Heart left ventricle (tissue), 16 donors: ENCODE measurements around the gene PDE9A. TPM values are rescaled to one million over a fixed set of nuclear protein-coding genes. Genes with fewer than 3 reads are reported as not detected.

Experiments used
- ATAC-seq, 4 donors: fragments of 200-7000 bp; cut with Tn5 transposase; one replicate each; pipeline ENCODE4 v1.9.1; 2020 to 2022; ENCODE audit warnings: moderate library complexity in 4 of 4, mild to moderate bottlenecking in 3 of 4, moderate number of reproducible peaks in 1 of 4
- DNase-seq, 5 donors: peaks; one replicate each; pipeline ENCODE4 v3.0.0-alpha.2; 2020
- H3K27ac ChIP-seq, 12 donors: fragments of 200-600 bp; sonication (generic) in 4 of 12; one replicate each; pipeline versions ENCODE4 v1.5.0 to v1.8.0; 2016 to 2022; ENCODE audit warnings: mild to moderate bottlenecking in 2 of 12
- H3K27me3 ChIP-seq, 9 donors: fragments of 200-600 bp; sonication (generic) in 2 of 9; one replicate each; pipeline versions ENCODE4 v1.5.1 to v1.8.0; 2016 to 2022; ENCODE audit warnings: mild to moderate bottlenecking in 3 of 9
- H3K36me3 ChIP-seq, 9 donors: fragments of 200-600 bp; sonication (generic) in 2 of 9; one replicate each; pipeline versions ENCODE4 v1.5.0 to v1.8.0; 2018 to 2022; ENCODE audit warnings: mild to moderate bottlenecking in 2 of 9
- H3K4me1 ChIP-seq, 12 donors: fragments of 200-600 bp; sonication (generic) in 4 of 12; one replicate each; pipeline versions ENCODE4 v1.5.0 to v1.8.0; 2016 to 2022; ENCODE audit warnings: mild to moderate bottlenecking in 3 of 12
- H3K4me3 ChIP-seq, 12 donors: fragments of 200-600 bp; sonication (generic) in 4 of 12; one replicate each; pipeline versions ENCODE4 v1.5.0 to v1.8.0; 2017 to 2022; ENCODE audit warnings: mild to moderate bottlenecking in 9 of 12, moderate library complexity in 4 of 12
- H3K9me3 ChIP-seq, 12 donors: fragments of 200-600 bp; sonication (generic) in 4 of 12; one replicate each; pipeline versions ENCODE4 v1.5.0 to v1.8.0; 2016 to 2022; ENCODE audit warnings: mild to moderate bottlenecking in 1 of 12
- CTCF ChIP-seq, 12 donors: fragments of 200-600 bp; sonication (generic) in 4 of 12; IDR thresholded peaks; one replicate each; pipeline versions ENCODE4 v1.5.0 to v1.8.0; 2018 to 2022; ENCODE audit warnings: antibody characterized with exemption in 12 of 12, mild to moderate bottlenecking in 5 of 12
- POLR2A ChIP-seq, 2 donors: fragments of 450-650 bp; IDR thresholded peaks; one replicate each; pipeline ENCODE4 v1.6.1; 2017; ENCODE audit warnings: antibody characterized with exemption in 2 of 2, mild to moderate bottlenecking in 2 of 2, moderate library complexity in 2 of 2
- WGBS, 4 donors: extraction: QIAGEN DNeasy Blood & Tissue Kit in 2 of 4; methylation state at CpG; one replicate each; pipeline versions ENCODE4 v1.1.5 to v1.1.7; 2013 to 2018; 5-methylcytosine and 5-hydroxymethylcytosine counted together
- intact Hi-C, 10 donors: fragments of 100-400 bp; cut with DNase I; formaldehyde crosslinking; loops; one replicate each; pipeline versions ENCODE4 v1.11.1 to v1.14.2; 2022
- polyA plus RNA-seq, 2 donors: library from polyadenylated mRNA; stranded (reverse); fragments of 200-250 nt; gene quantifications; one replicate each; pipeline ENCODE4 v1.2.3, GENCODE V29; 2013
- total RNA-seq, 9 donors: library from RNA; depleted of rRNA in 2 of 9; stranded (reverse); fragments of >200 nt in 2 of 9; fragmentation: NEBNext Ultra II Directional in 3 of 9; extraction: Animal tissue kit (Norgen Biotek cat#: 25700) in 3 of 9; gene quantifications; one replicate each; pipeline versions ENCODE4 v1.1.0 to v1.2.4, GENCODE V29; 2016 to 2023
- donor health status: ischemic (EF 13 %, LVEDD 7.1; RV severe dilation, severe dysfunction).
- donor health status: healthy with polysubstance abuse.
- donor health status: DM: no; HTN: yes; CAD: no.
- donor health status: DM: no; HTN: no; CAD: no.
- donor health status: ischemic (EF 25% LVEDD 6.9; RV normal size, moderate dysfunction).
- donor health status: ischemic (EF 25% LVEDD 5.7; RV mildly dilated, moderate dysfunction).
- donor health status: healthy.
- donor health status: DM: yes; HTN: yes; CAD: no.
- donor health status: ischemic (EF 35%, LVEDD 5.7; RV mildly dilated, moderate dysfunction).
- donor health status: nonischemic (EF 11% LVEDD 7.7; RV severe dilation, severe dysfunction).
- donor health status: DM: yes; HTN: yes; CAD: no.
- donor health status: PGD.
- donor health status: ischemic (EF 29% LVEDD 5.4; RV normal size, mild dysfunction).
- donor health status: nonischemic (EF 23%, LVEDD 6.1; RV moderate dilation, normal function).

Gene PDE9A
- total and polyA plus RNA-seq, 11 donors, result 1.5 to 4.0 (median 3.1) TPM

- Histone ChIP-seq H3K9me3 (no peaks in the 10 kb centered on the region), H3K36me3 (no peaks in the 10 kb centered on the region), H3K27ac (no peak overlapping the region), H3K27me3 (peaks cover 0 to 16% (median 0%) of the 10 kb centered on the region in 9 donors), H3K4me1 (no peaks in the 10 kb centered on the region), H3K4me3 (no peak overlapping the region)
- DNase-seq (no peak), ATAC-seq (no peak)
- WGBS, 4 donors, result 50 to 64% (median 59%) methylated on average over 12 to 13 of the region's 13 CpGs
- intact Hi-C loops, result no loop called here
- TF ChIP-seq CTCF (IDR thresholded peaks at IDR 0.05) (no peak), POLR2A (IDR thresholded peaks at IDR 0.05) (no peak)
These were observed 143.1 kb downstream of the PDE9A start for GRCh38 chr21:42796327-42797062.

- intact Hi-C loops, result no loop called here
- Histone ChIP-seq H3K4me3 (no peak overlapping the region), H3K4me1 (no peaks in the 10 kb centered on the region), H3K36me3 (no peaks in the 10 kb centered on the region), H3K27me3 (peaks cover 0 to 16% (median 0%) of the 10 kb centered on the region in 9 donors), H3K27ac (no peak overlapping the region), H3K9me3 (no peaks in the 10 kb centered on the region)
- no peak for DNase-seq
- TF ChIP-seq CTCF (IDR thresholded peaks at IDR 0.05) (no peak), POLR2A (IDR thresholded peaks at IDR 0.05) (no peak)
- ATAC-seq, result no peak
- WGBS, 4 donors, result 79 to 83% (median 81%) methylated on average over 7 of the region's 7 CpGs
These were observed 144.1 kb downstream of the PDE9A start for GRCh38 chr21:42797522-42797921.

GRCh38 chr21:42798106-42798505, 144.7 kb downstream of the PDE9A start:
- H3K27me3 ChIP-seq, result peaks cover 0 to 16% (median 0%) of the 10 kb centered on the region in 9 donors
- no peak overlapping the region for H3K27ac ChIP-seq
- intact Hi-C loops, result no loop called here
- ATAC-seq, result no peak
- no peaks in the 10 kb centered on the region for H3K9me3 ChIP-seq
- no peak for TF ChIP-seq CTCF (IDR thresholded peaks at IDR 0.05)
- no peak for TF ChIP-seq POLR2A (IDR thresholded peaks at IDR 0.05)
- no peak overlapping the region for H3K4me3 ChIP-seq
- H3K36me3 ChIP-seq, result no peaks in the 10 kb centered on the region
- WGBS, 4 donors, result 83 to 88% (median 87%) methylated on average over 6 of the region's 6 CpGs
- no peak for DNase-seq
- no peaks in the 10 kb centered on the region for H3K4me1 ChIP-seq

GRCh38 chr21:42799516-42799915, 146.1 kb downstream of the PDE9A start:
- Histone ChIP-seq H3K4me1 (no peaks in the 10 kb centered on the region), H3K27ac (no peak overlapping the region), H3K27me3 (peaks cover 0 to 8% (median 0%) of the 10 kb centered on the region in 9 donors), H3K9me3 (no peaks in the 10 kb centered on the region), H3K36me3 (no peaks in the 10 kb centered on the region), H3K4me3 (no peak overlapping the region)
- intact Hi-C loops, result no loop called here
- no peak for TF ChIP-seq CTCF (IDR thresholded peaks at IDR 0.05)
- TF ChIP-seq POLR2A (IDR thresholded peaks at IDR 0.05), result no peak
- 80 to 86% (median 83%) methylated on average over 9 of the region's 9 CpGs for WGBS, 4 donors
- no peak for ATAC-seq
- no peak for DNase-seq
